GM10847 (cell line): ENCODE results near the gene CYP24A1.

Experiments used
- POLR2A ChIP-seq: IDR thresholded peaks from 2 replicates; pipeline ENCODE4 v1.6.1; 2011; ENCODE audit not compliant: insufficient read length; ENCODE audit errors: extremely low read depth

Gene CYP24A1

GRCh38 chr20:54158226-54158625 is 15.6 kb downstream of the CYP24A1 start:
- TF ChIP-seq POLR2A, result no peak

GRCh38 chr20:54156981-54157835 is 16.6 kb downstream of the CYP24A1 start:
- TF ChIP-seq POLR2A, result no peak

GRCh38 chr20:54156522-54156921 is 17.3 kb downstream of the CYP24A1 start:
- no peak for TF ChIP-seq POLR2A

- no peak for TF ChIP-seq POLR2A
Observed at GRCh38 chr20:54155736-54156317, 18.0 kb downstream of the CYP24A1 start.

- TF ChIP-seq POLR2A, result no peak
Observed at GRCh38 chr20:54154439-54154838, 19.3 kb downstream of the CYP24A1 start.

GRCh38 chr20:54153847-54154246 is 19.9 kb downstream of the CYP24A1 start:
- TF ChIP-seq POLR2A, result no peak

GRCh38 chr20:54153041-54153327 is 20.8 kb downstream of the CYP24A1 start:
- TF ChIP-seq POLR2A, result no peak

GRCh38 chr20:54152227-54153040 is 21.4 kb downstream of the CYP24A1 start:
- TF ChIP-seq POLR2A, result no peak

GRCh38 chr20:54151511-54152226 is 22.1 kb downstream of the CYP24A1 start:
- no peak for TF ChIP-seq POLR2A

GRCh38 chr20:54151075-54151439 is 22.7 kb downstream of the CYP24A1 start:
- TF ChIP-seq POLR2A, result no peak

GRCh38 chr20:54149765-54150264 is 24.0 kb downstream of the CYP24A1 start:
- TF ChIP-seq POLR2A, result no peak

GRCh38 chr20:54148947-54149764 is 24.6 kb downstream of the CYP24A1 start:
- TF ChIP-seq POLR2A, result no peak

- TF ChIP-seq POLR2A, result no peak
Observed at GRCh38 chr20:54146672-54147071, 27.1 kb downstream of the CYP24A1 start.

- no peak for TF ChIP-seq POLR2A
Observed at GRCh38 chr20:54144847-54145414, 28.9 kb downstream of the CYP24A1 start.
